Upper lobe of left lung (tissue), 6 donors: ENCODE measurements around the gene ZNF775. TPM values are rescaled to one million over a fixed set of nuclear protein-coding genes. Genes with fewer than 3 reads are reported as not detected.

Experiments used
- ATAC-seq, 2 donors: fragments of 200-7000 bp; cut with Tn5 transposase; one replicate each; pipeline ENCODE4 v1.9.1; 2022; ENCODE audit warnings: mild to moderate bottlenecking in 2 of 2, moderate library complexity in 2 of 2; ENCODE audit not compliant: low FRiP score in 2 of 2
- DNase-seq, 2 donors: peaks; one replicate each; pipeline ENCODE4 v3.0.0-alpha.2; 2019 to 2020
- H3K27ac ChIP-seq, 4 donors: fragments of 200-600 bp; sonication (generic); one replicate each; pipeline ENCODE4 v1.5.1; 2016 to 2019
- H3K27me3 ChIP-seq, 4 donors: fragments of 200-600 bp; sonication (generic); one replicate each; pipeline ENCODE4 v1.5.1; 2017 to 2019
- H3K36me3 ChIP-seq, 4 donors: fragments of 200-600 bp; sonication (generic); one replicate each; pipeline ENCODE4 v1.5.1; 2016 to 2019
- H3K4me1 ChIP-seq, 4 donors: fragments of 200-600 bp; sonication (generic); one replicate each; pipeline ENCODE4 v1.5.1; 2018 to 2019
- H3K4me3 ChIP-seq, 4 donors: fragments of 200-600 bp; sonication (generic); one replicate each; pipeline ENCODE4 v1.5.1; 2017 to 2019; ENCODE audit warnings: mild to moderate bottlenecking in 2 of 4, moderate library complexity in 1 of 4
- H3K9me3 ChIP-seq, 4 donors: fragments of 200-600 bp; sonication (generic); one replicate each; pipeline ENCODE4 v1.5.1; 2018 to 2019
- CTCF ChIP-seq, 6 experiments: fragments of 450-650 bp in 4 of 6; fragments of 200-600 bp in 2 of 6; sonication (generic) in 2 of 6; IDR thresholded peaks; one replicate each; pipeline ENCODE4 v1.5.1; 2016 to 2019; ENCODE audit warnings: antibody characterized with exemption in 6 of 6
- EP300 ChIP-seq, 4 donors: sonication (generic); formaldehyde crosslinking; IDR thresholded peaks; one replicate each; pipeline ENCODE4 v1.5.1; 2017; ENCODE audit warnings: antibody characterized with exemption in 4 of 4, control low read depth in 2 of 4
- POLR2A ChIP-seq, 4 donors: fragments of 450-650 bp; IDR thresholded peaks; one replicate each; pipeline ENCODE4 v1.5.1; 2016 to 2017; ENCODE audit warnings: antibody characterized with exemption in 4 of 4, mild to moderate bottlenecking in 2 of 4
- POLR2AphosphoS5 ChIP-seq, 2 donors: sonication (generic); formaldehyde crosslinking; IDR thresholded peaks; one replicate each; pipeline ENCODE4 v1.5.1; 2017; ENCODE audit warnings: antibody characterized with exemption in 2 of 2
- WGBS, 2 donors: methylation state at CpG; one replicate each; pipeline ENCODE4 v1.1.5; 2017 to 2018; 5-methylcytosine and 5-hydroxymethylcytosine counted together
- total RNA-seq, 6 donors: library from RNA; depleted of rRNA in 4 of 6; stranded (reverse); fragments of >200 nt in 4 of 6; gene quantifications; one replicate each; pipeline versions ENCODE4 v1.1.0 to v1.2.1, GENCODE V29; 2016 to 2021
- donor health status: DM: no; HTN: no; CAD: no; lungs with moderate emphysema.
- donor health status: DM: no; HTN: yes; CAD: no; lungs with severe emphysema.

Gene ZNF775
- total RNA-seq, 6 donors from 2014 or later, result 3.0 to 6.5 (median 5.5) TPM

- Histone ChIP-seq H3K27ac (no peak overlapping the region), H3K9me3 (no peaks in the 10 kb centered on the region), H3K27me3 (no peaks in the 10 kb centered on the region), H3K36me3 (no peaks in the 10 kb centered on the region), H3K4me1 (peaks cover 0 to 6% (median under 1%) of the 10 kb centered on the region in 4 donors), H3K4me3 (no peak overlapping the region)
- DNase-seq, result no peak
- no peak for ATAC-seq
- WGBS, 2 donors, result 85 to 87% methylated on average over 8 of the region's 8 CpGs
- TF ChIP-seq EP300 (IDR thresholded peaks at IDR 0.05) (no peak), POLR2A (IDR thresholded peaks at IDR 0.05) (no peak), CTCF (IDR thresholded peaks at IDR 0.05) (no peak), POLR2AphosphoS5 (IDR thresholded peaks at IDR 0.05) (no peak)
Measured at GRCh38 chr7:150434240-150434639, 55.1 kb downstream of the ZNF775 start.

- H3K36me3 ChIP-seq, result no peaks in the 10 kb centered on the region
- no peak overlapping the region for H3K4me3 ChIP-seq
- H3K27ac ChIP-seq, result no peak overlapping the region
- H3K9me3 ChIP-seq, result no peaks in the 10 kb centered on the region
- peaks cover 0 to 6% (median 0%) of the 10 kb centered on the region in 4 donors for H3K4me1 ChIP-seq
- TF ChIP-seq POLR2AphosphoS5 (IDR thresholded peaks at IDR 0.05) (no peak), POLR2A (IDR thresholded peaks at IDR 0.05) (no peak), CTCF (IDR thresholded peaks at IDR 0.05) (no peak), EP300 (IDR thresholded peaks at IDR 0.05) (no peak)
- WGBS, 2 donors, result 82 to 85% methylated on average over 4 of the region's 4 CpGs
- no peak for ATAC-seq
- no peak for DNase-seq
- H3K27me3 ChIP-seq, result no peaks in the 10 kb centered on the region
Measured at GRCh38 chr7:150435047-150435389, 55.9 kb downstream of the ZNF775 start.

- peak overlapping the region in 1 of 4 donors; percentile 28 for H3K27ac ChIP-seq
- no peaks in the 10 kb centered on the region for H3K27me3 ChIP-seq
- ATAC-seq, result peak; percentile 65 to 75
- DNase-seq, result peak in 1 of 2 donors; percentile 44
- no peaks in the 10 kb centered on the region for H3K9me3 ChIP-seq
- H3K4me1 ChIP-seq, result peaks cover 0 to 6% (median 0%) of the 10 kb centered on the region in 4 donors
- TF ChIP-seq POLR2A (IDR thresholded peaks at IDR 0.05), result no peak
- TF ChIP-seq EP300 (IDR thresholded peaks at IDR 0.05), result no peak
- no peak for TF ChIP-seq CTCF (IDR thresholded peaks at IDR 0.05)
- no peak for TF ChIP-seq POLR2AphosphoS5 (IDR thresholded peaks at IDR 0.05)
- H3K36me3 ChIP-seq, result no peaks in the 10 kb centered on the region
- H3K4me3 ChIP-seq, result no peak overlapping the region
- WGBS, 2 donors, result 53 to 67% methylated on average over 8 of the region's 8 CpGs
Measured at GRCh38 chr7:150435390-150436073, 56.4 kb downstream of the ZNF775 start.

GRCh38 chr7:150439967-150440366, 60.8 kb downstream of the ZNF775 start:
- DNase-seq (no peak), ATAC-seq (no peak)
- Histone ChIP-seq H3K36me3 (no peaks in the 10 kb centered on the region), H3K4me1 (peaks cover 0 to 1% (median 0%) of the 10 kb centered on the region in 4 donors), H3K4me3 (no peak overlapping the region), H3K27ac (no peak overlapping the region), H3K9me3 (peaks cover 0 to 11% (median 8%) of the 10 kb centered on the region in 4 donors), H3K27me3 (no peaks in the 10 kb centered on the region)
- WGBS, 2 donors, result 55% methylated on average over 2 of the region's 2 CpGs
- TF ChIP-seq POLR2AphosphoS5 (IDR thresholded peaks at IDR 0.05) (no peak), POLR2A (IDR thresholded peaks at IDR 0.05) (no peak), CTCF (IDR thresholded peaks at IDR 0.05) (no peak), EP300 (IDR thresholded peaks at IDR 0.05) (no peak)

GRCh38 chr7:150441524-150441923, 62.4 kb downstream of the ZNF775 start:
- Histone ChIP-seq H3K27ac (no peak overlapping the region), H3K9me3 (peaks cover 0 to 11% (median 8%) of the 10 kb centered on the region in 4 donors), H3K27me3 (no peaks in the 10 kb centered on the region), H3K4me1 (no peaks in the 10 kb centered on the region), H3K36me3 (no peaks in the 10 kb centered on the region), H3K4me3 (no peak overlapping the region)
- DNase-seq (no peak), ATAC-seq (no peak)
- TF ChIP-seq CTCF (IDR thresholded peaks at IDR 0.05) (no peak), POLR2A (IDR thresholded peaks at IDR 0.05) (no peak), EP300 (IDR thresholded peaks at IDR 0.05) (no peak), POLR2AphosphoS5 (IDR thresholded peaks at IDR 0.05) (no peak)
